ENCODE data around the gene C1orf232.

C1orf232 gene

DNA sequence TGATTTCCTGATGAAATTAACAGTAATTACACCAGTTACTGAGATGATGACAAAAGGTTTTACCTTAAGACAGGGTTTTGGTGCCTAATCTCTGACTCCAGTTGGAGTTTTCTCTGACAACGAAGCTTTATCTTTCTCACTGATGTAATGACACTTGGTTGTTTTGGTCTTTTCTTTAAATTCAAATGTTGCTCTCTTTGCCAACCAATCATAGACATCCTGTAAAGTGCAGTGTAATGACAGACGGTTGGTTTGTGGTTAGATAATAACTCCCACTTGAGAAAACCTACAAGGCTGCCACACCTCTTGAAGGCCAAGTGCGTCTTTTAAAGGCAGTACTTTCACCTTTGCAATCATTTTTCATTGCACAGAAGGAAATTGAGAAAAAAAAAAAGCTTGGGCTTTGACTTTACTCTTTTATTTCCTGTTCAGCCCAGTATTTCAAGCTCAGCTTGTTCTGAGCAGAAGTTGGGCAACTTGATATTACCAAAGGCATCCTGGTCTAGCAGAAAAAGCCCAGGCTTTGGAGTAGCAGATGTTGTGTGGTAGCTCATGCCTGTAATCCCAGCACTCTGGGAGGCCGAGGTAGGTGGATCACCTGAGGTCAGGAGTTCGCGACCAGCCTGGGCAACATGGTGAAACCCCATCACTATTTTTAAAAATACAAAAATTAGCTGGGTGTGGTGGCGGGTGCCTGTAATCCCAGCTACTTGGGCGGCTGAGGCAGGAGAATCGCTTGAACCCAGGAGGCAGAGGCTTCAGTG, 42.3 kb downstream of the C1orf232 start:
- no peak overlapping the region for H3K4me2 ChIP-seq (ENCODE audit: insufficient read depth, low read length, poor library complexity, severe bottlenecking)
- no peak overlapping the region for H3K4me3 ChIP-seq (ENCODE audit: low read length in 2 of 2)
- H2BK12ac ChIP-seq (ENCODE audit: low read length), result no peak overlapping the region
- no peaks in the 10 kb centered on the region for H3K4me1 ChIP-seq (ENCODE audit: control insufficient read depth in 2 of 2, insufficient read depth in 1 of 2, low read depth in 1 of 2, low read length in 2 of 2)
- no peak overlapping the region for H2AK5ac ChIP-seq (ENCODE audit: low read depth, low read length)
- no peak overlapping the region for H3K14ac ChIP-seq (ENCODE audit: low read length)
- no peaks in the 10 kb centered on the region for H3K27me3 ChIP-seq (ENCODE audit: control insufficient read depth in 3 of 3, insufficient read depth in 3 of 3, low read depth in 1 of 3, low read length in 3 of 3)
- no peaks in the 10 kb centered on the region for H3K9me3 ChIP-seq (replicated peaks in 1 of 2; ENCODE audit: control insufficient read depth in 2 of 2, insufficient read depth in 1 of 2, low read depth in 1 of 2, low read length in 2 of 2)
- no peak overlapping the region for H2BK15ac ChIP-seq (ENCODE audit: low read length)
- no peak overlapping the region for H3K9ac ChIP-seq (ENCODE audit: low read depth, low read length, poor library complexity)
- no peak overlapping the region for H2BK5ac ChIP-seq (ENCODE audit: low read length)
- H2BK120ac ChIP-seq (ENCODE audit: low read depth, low read length), result no peak overlapping the region
- no peaks in the 10 kb centered on the region for H3K79me1 ChIP-seq (ENCODE audit: low read depth, low read length)
- no peak overlapping the region for H3K27ac ChIP-seq (replicated peaks; ENCODE audit: low read length)
- H3K4ac ChIP-seq (ENCODE audit: low read length), result no peak overlapping the region
- no CpG with 5 or more reads among the region's 9 CpGs for WGBS, 2 donors (ENCODE audit: extremely low coverage in 2 of 2, insufficient read length in 2 of 2, insufficient replicate concordance in 1 of 2)
- DNase-seq (ENCODE audit: low spot score), result no peak
- H2AFZ ChIP-seq (ENCODE audit: low read length), result no peak overlapping the region
- H3K36me3 ChIP-seq (replicated peaks in 1 of 2; ENCODE audit: control insufficient read depth in 2 of 2, insufficient read depth in 2 of 2, low read length in 2 of 2), result peaks cover 2 to 29% of the 10 kb centered on the region in 2 donors
- H3K23ac ChIP-seq (ENCODE audit: low read depth, low read length, poor library complexity), result no peak overlapping the region
- no peak overlapping the region for H3K18ac ChIP-seq (ENCODE audit: low read length)
- no peak overlapping the region for H4K91ac ChIP-seq (ENCODE audit: low read depth, low read length, poor library complexity)
- H4K8ac ChIP-seq (ENCODE audit: low read depth, low read length), result no peak overlapping the region

DNA sequence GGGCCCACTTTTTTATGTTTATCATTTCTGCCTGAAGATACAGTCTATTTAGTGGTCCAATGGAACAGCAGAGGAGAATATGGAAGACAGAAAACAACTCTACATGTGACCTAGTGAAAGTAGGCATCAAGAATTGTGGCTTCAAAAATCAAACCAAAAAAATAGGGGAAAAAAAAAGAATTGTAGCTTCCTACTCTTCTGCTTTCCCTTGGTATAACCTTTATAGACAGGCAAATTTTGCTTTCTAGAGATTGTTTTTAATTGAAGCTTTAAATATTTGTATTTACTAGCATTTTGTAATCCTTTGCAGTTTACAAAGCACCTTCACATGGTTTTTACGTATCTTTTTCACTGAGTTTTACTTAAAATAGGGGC, 42.8 kb downstream of the C1orf232 start:
- Histone ChIP-seq H3K18ac (ENCODE audit: low read length) (no peak overlapping the region), H3K23ac (ENCODE audit: low read depth, low read length, poor library complexity) (no peak overlapping the region), H4K8ac (ENCODE audit: low read depth, low read length) (no peak overlapping the region), H3K4me2 (ENCODE audit: insufficient read depth, low read length, poor library complexity, severe bottlenecking) (no peak overlapping the region), H4K91ac (ENCODE audit: low read depth, low read length, poor library complexity) (no peak overlapping the region), H3K4me1 (ENCODE audit: control insufficient read depth in 2 of 2, insufficient read depth in 1 of 2, low read depth in 1 of 2, low read length in 2 of 2) (no peaks in the 10 kb centered on the region), H3K9ac (ENCODE audit: low read depth, low read length, poor library complexity) (no peak overlapping the region), H3K36me3 (replicated peaks in 1 of 2; ENCODE audit: control insufficient read depth in 2 of 2, insufficient read depth in 2 of 2, low read length in 2 of 2) (peaks cover 4 to 33% of the 10 kb centered on the region in 2 donors), H2AFZ (ENCODE audit: low read length) (no peak overlapping the region), H2AK5ac (ENCODE audit: low read depth, low read length) (no peak overlapping the region), H3K9me3 (replicated peaks in 1 of 2; ENCODE audit: control insufficient read depth in 2 of 2, insufficient read depth in 1 of 2, low read depth in 1 of 2, low read length in 2 of 2) (no peaks in the 10 kb centered on the region), H2BK120ac (ENCODE audit: low read depth, low read length) (no peak overlapping the region), H3K27ac (replicated peaks; ENCODE audit: low read length) (no peak overlapping the region), H3K4ac (ENCODE audit: low read length) (no peak overlapping the region), H3K27me3 (ENCODE audit: control insufficient read depth in 3 of 3, insufficient read depth in 3 of 3, low read depth in 1 of 3, low read length in 3 of 3) (no peaks in the 10 kb centered on the region), H2BK12ac (ENCODE audit: low read length) (no peak overlapping the region), H3K14ac (ENCODE audit: low read length) (no peak overlapping the region), H2BK15ac (ENCODE audit: low read length) (no peak overlapping the region), H2BK5ac (ENCODE audit: low read length) (no peak overlapping the region), H3K4me3 (ENCODE audit: low read length in 2 of 2) (no peak overlapping the region), H3K79me1 (ENCODE audit: low read depth, low read length) (no peaks in the 10 kb centered on the region)
- no peak for DNase-seq (ENCODE audit: low spot score)
- no CpG with 5 or more reads among the region's 1 CpG for WGBS, 2 donors (ENCODE audit: extremely low coverage in 2 of 2, insufficient read length in 2 of 2, insufficient replicate concordance in 1 of 2)

DNA sequence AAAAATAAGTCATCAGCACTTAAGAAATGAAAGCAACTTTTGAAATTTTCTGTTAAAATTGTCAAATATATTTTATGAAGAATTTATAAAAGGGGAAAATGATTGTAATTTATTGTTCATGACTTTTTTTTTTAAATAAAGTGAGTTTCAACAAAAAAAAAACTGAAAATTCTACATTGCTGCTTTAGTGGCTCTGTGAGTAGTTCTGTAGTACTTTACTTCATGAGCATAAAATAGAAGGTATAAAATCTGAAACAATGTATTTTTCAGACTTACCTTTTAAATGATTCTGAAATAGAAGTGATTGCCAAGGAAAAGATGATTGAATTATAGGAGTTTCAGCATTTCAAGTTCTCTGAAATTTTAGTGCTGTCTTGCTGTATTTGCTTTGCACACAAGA, 43.4 kb downstream of the C1orf232 start:
- H4K8ac ChIP-seq (ENCODE audit: low read depth, low read length), result no peak overlapping the region
- no peak overlapping the region for H2BK15ac ChIP-seq (ENCODE audit: low read length)
- no peak overlapping the region for H3K4me3 ChIP-seq (ENCODE audit: low read length in 2 of 2)
- H3K14ac ChIP-seq (ENCODE audit: low read length), result no peak overlapping the region
- H3K9me3 ChIP-seq (replicated peaks in 1 of 2; ENCODE audit: control insufficient read depth in 2 of 2, insufficient read depth in 1 of 2, low read depth in 1 of 2, low read length in 2 of 2), result no peaks in the 10 kb centered on the region
- no peak overlapping the region for H2BK12ac ChIP-seq (ENCODE audit: low read length)
- no peaks in the 10 kb centered on the region for H3K4me1 ChIP-seq (ENCODE audit: control insufficient read depth in 2 of 2, insufficient read depth in 1 of 2, low read depth in 1 of 2, low read length in 2 of 2)
- H3K36me3 ChIP-seq (replicated peaks in 1 of 2; ENCODE audit: control insufficient read depth in 2 of 2, insufficient read depth in 2 of 2, low read length in 2 of 2), result peaks cover 4 to 35% of the 10 kb centered on the region in 2 donors
- H3K27me3 ChIP-seq (ENCODE audit: control insufficient read depth in 3 of 3, insufficient read depth in 3 of 3, low read depth in 1 of 3, low read length in 3 of 3), result no peaks in the 10 kb centered on the region
- H4K91ac ChIP-seq (ENCODE audit: low read depth, low read length, poor library complexity), result no peak overlapping the region
- no peak overlapping the region for H2AK5ac ChIP-seq (ENCODE audit: low read depth, low read length)
- no peak overlapping the region for H3K27ac ChIP-seq (replicated peaks; ENCODE audit: low read length)
- H3K4me2 ChIP-seq (ENCODE audit: insufficient read depth, low read length, poor library complexity, severe bottlenecking), result no peak overlapping the region
- no peak for DNase-seq (ENCODE audit: low spot score)
- H2BK120ac ChIP-seq (ENCODE audit: low read depth, low read length), result no peak overlapping the region
- no peak overlapping the region for H3K23ac ChIP-seq (ENCODE audit: low read depth, low read length, poor library complexity)
- H2BK5ac ChIP-seq (ENCODE audit: low read length), result no peak overlapping the region
- H3K4ac ChIP-seq (ENCODE audit: low read length), result no peak overlapping the region
- no peak overlapping the region for H3K18ac ChIP-seq (ENCODE audit: low read length)
- no peak overlapping the region for H3K9ac ChIP-seq (ENCODE audit: low read depth, low read length, poor library complexity)
- no peak overlapping the region for H2AFZ ChIP-seq (ENCODE audit: low read length)
- H3K79me1 ChIP-seq (ENCODE audit: low read depth, low read length), result no peaks in the 10 kb centered on the region

DNA sequence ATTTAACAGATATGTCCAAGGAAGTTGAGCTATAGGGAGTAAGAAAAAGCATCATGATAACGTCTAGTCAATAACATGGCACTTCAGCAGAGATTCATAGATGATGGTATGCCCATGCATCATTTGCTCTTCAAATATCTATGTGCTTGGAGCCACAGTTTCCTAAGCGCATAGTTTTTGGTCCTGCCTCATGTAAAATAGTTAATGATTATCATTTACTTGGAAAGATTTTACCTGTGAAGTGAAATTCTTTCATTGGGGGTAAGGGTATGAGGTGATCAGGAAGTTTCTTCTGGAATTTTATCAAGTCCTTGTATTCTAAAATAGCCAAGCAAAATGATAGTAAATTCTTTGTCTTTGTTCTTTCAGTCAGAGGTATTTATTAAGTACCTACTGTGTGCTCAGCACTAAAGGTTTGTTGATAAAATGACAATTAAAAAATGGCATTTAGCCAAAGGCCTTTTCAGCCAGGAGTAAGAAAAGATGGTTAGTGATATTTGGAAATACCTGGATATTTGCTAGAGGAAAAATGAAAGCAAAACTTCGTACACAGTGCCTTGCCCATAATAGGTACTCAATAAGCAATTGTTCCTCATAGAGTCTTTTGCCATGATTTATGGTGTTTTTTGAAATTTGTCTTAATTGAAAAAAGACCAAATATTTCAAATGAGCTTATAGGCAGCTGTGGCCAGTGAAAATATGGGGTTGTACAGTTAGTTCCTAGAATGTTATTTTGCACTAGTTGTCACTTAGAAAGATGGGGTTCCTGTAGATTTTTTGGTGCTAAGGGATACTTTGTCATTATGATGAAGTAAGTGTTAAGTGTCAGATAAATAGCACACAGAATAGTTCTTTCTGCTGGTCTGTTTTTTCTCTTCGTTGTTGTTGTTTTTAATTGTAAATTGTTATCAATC, 44.1 kb downstream of the C1orf232 start:
- Histone ChIP-seq H2BK15ac (ENCODE audit: low read length) (no peak overlapping the region), H4K8ac (ENCODE audit: low read depth, low read length) (no peak overlapping the region), H3K36me3 (replicated peaks in 1 of 2; ENCODE audit: control insufficient read depth in 2 of 2, insufficient read depth in 2 of 2, low read length in 2 of 2) (peaks cover 4 to 42% of the 10 kb centered on the region in 2 donors), H3K4ac (ENCODE audit: low read length) (no peak overlapping the region), H3K14ac (ENCODE audit: low read length) (no peak overlapping the region), H3K23ac (ENCODE audit: low read depth, low read length, poor library complexity) (no peak overlapping the region), H2AK5ac (ENCODE audit: low read depth, low read length) (no peak overlapping the region), H2AFZ (ENCODE audit: low read length) (no peak overlapping the region), H2BK12ac (ENCODE audit: low read length) (no peak overlapping the region), H4K91ac (ENCODE audit: low read depth, low read length, poor library complexity) (no peak overlapping the region), H3K4me2 (ENCODE audit: insufficient read depth, low read length, poor library complexity, severe bottlenecking) (no peak overlapping the region), H3K18ac (ENCODE audit: low read length) (no peak overlapping the region), H3K4me1 (ENCODE audit: control insufficient read depth in 2 of 2, insufficient read depth in 1 of 2, low read depth in 1 of 2, low read length in 2 of 2) (no peaks in the 10 kb centered on the region), H3K79me1 (ENCODE audit: low read depth, low read length) (no peaks in the 10 kb centered on the region), H2BK120ac (ENCODE audit: low read depth, low read length) (no peak overlapping the region), H3K9me3 (replicated peaks in 1 of 2; ENCODE audit: control insufficient read depth in 2 of 2, insufficient read depth in 1 of 2, low read depth in 1 of 2, low read length in 2 of 2) (no peaks in the 10 kb centered on the region), H3K27me3 (ENCODE audit: control insufficient read depth in 3 of 3, insufficient read depth in 3 of 3, low read depth in 1 of 3, low read length in 3 of 3) (no peaks in the 10 kb centered on the region), H3K27ac (replicated peaks; ENCODE audit: low read length) (no peak overlapping the region), H2BK5ac (ENCODE audit: low read length) (no peak overlapping the region), H3K9ac (ENCODE audit: low read depth, low read length, poor library complexity) (no peak overlapping the region), H3K4me3 (ENCODE audit: low read length in 2 of 2) (no peak overlapping the region)
- no peak for DNase-seq (ENCODE audit: low spot score)
- no CpG with 5 or more reads among the region's 4 CpGs for WGBS, 2 donors (ENCODE audit: extremely low coverage in 2 of 2, insufficient read length in 2 of 2, insufficient replicate concordance in 1 of 2)

Measured in neuronal stem cell (in vitro differentiated cells).